ENCODE data around the gene ANTXRL. TPM values are rescaled to one million over a fixed set of nuclear protein-coding genes. Genes with fewer than 3 reads are reported as not detected.
A peak's percentile ranks its signal among the peaks of the same experiment; 100 is the strongest.
"Not testable (repeated sequence)": the region's sequence is repeated elsewhere in the genome, so short reads cannot be mapped to it uniquely, and the experiment has no call there.

ANTXRL gene
- total RNA-seq, 1 donor from 2014 or later = not detected

DNA sequence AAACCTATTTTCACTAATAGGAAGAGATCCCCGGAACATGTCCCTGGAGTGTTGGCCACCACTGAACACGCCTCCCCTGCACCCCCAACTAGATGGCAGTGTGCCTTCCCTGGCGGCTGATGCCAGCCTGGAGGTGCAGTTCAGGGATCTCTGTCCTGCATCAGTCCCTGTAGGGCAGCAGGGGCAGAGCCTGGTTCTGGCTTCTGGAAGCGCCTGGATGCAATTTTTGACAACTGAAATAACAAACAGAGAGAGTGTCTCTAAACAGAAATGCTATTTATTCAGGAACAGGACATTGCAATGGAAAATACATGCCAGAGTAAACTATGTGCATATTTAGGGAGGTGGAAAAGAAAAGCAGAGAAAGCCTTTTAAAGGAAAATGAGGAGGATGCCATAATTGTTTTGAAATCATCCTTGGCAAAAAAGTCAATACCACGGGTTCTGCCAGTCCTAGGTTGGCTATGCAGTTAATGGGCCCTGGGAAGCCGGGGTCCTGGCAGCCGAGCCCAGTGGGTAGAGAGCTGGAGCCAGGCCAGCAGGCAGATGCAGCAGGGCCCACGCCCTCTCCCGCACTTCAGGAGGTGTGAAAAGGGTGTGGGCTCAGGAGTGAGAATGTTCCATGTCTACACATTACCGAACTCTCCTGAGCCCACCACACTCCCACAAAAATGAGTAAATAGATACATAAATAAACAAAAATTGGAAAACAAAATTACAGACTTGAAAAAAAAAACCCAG lies 18.5 kb downstream of the ANTXRL start:
- DNase-seq (ENCODE audit: low spot score) = peak; percentile 42
- ATAC-seq = no peak

DNA sequence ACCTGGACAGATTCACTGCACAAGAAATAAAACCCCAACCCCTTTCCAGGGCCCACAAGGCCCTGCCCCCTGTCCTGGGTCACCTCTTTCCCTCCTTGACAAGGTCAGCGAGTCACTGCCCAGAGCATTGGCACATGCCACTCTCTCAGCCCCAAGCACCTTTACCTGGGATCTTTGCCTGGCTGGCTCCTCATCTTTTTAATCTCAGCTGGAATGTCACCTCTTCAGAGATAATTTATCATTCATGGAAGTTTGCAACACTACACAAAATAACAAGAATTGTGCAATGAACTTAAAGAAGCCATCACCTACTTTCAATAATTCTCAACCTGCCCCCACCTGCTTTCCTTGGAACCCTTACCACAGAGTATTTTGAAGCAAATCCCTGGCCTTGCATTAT lies 19.2 kb downstream of the ANTXRL start:
- no peak for ATAC-seq

DNA sequence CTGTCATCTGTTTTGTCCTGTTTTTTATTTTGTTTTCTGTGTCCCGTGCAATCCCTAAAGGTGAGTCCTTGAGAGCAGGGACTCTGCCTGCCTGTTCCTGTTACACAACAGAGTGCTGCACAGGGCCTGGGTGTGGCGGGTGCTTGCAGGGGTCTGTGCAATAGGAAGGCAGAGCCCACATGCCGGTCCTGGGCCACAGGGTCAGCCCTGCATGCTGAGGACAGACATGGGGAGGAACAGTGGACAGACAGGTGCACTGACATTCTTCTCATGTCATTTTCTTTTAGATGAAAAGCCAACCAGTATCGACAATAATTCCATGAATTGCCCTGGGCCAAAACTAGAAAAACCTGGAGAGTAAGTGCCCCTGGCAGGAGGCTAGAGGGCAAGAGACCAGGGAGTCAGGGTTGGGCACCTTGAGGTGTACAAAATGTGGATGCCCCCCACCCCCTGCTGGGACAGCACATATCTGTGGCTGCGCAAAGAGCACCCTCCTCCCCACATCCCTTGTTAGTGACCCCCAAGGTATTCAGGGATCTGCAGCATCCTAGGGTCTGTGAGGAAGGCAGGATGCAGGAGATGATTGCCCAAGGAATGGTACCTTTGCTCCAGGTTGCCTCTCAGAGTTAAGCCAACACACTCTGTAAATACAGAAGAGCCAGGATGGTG lies 19.9 kb downstream of the ANTXRL start:
- ATAC-seq (no peak), DNase-seq (ENCODE audit: low spot score) (peak; percentile 48)

More for the DNA sequence above, 19.2 kb downstream of the ANTXRL start:
- DNase-seq (ENCODE audit: low spot score) = peak; percentile 41

GRCh38 chr10:46307281-46308112 lies 20.7 kb downstream of the ANTXRL start:
- peak; percentile 41 for DNase-seq (ENCODE audit: low spot score)
- ATAC-seq = peak; percentile 19

GRCh38 chr10:46308113-46308415 lies 21.3 kb downstream of the ANTXRL start:
- no peak for ATAC-seq
- DNase-seq (ENCODE audit: low spot score) = peak; percentile 32

GRCh38 chr10:46308666-46309450 lies 22.1 kb downstream of the ANTXRL start:
- ATAC-seq (no peak), DNase-seq (ENCODE audit: low spot score) (peak; percentile 43)

DNA sequence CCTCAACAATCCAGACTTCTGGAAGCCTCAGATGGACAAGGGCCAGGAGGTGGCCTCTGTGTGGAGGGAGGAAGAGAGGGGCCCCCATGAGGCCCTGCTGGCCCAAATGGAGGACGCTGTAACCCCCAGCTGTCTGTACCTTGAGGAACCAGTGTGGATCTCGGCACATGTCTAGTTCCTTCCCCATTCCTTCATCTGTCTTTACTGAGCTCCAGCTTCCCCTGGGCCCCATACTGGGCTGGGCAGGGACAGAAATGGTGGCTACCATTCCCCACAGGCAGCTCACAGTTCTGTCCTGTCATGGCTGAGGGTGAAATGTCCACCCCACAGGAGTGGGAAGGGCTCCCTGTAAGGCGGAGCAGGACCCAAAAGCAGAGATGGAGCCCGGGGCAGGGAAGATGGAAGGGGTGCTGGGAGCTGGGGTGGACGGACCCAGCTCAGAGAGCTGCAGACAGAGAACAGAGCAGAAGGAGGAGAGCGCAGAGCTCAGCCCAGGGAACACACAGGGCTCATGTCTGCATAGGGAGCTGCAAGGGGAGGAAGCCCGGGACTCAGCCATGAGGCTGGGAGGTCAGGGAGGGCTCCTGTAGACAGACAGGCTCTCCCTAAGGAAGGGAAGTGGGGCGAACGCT lies 22.8 kb downstream of the ANTXRL start:
- no peak for DNase-seq (ENCODE audit: low spot score)
- ATAC-seq = no peak

DNA sequence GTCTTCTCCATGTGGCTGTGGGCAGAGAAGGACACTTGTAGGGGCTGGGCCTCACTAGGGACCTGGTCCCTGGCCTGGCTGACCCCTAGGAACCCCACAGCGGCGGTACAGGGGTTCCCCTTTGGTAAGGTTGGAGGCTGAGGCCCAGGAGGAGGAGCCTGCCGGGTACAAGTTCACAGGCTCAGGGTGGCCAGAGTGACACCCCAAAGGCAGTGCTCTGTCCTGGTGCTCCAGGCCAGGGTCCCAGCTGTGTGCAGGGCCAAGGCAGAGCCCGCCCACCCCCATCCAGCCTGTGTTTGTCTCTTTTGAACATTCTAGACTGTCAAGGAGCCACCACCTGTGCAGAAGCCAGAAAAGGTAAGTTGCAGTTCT lies 23.3 kb downstream of the ANTXRL start:
- ATAC-seq = no peak

DNA sequence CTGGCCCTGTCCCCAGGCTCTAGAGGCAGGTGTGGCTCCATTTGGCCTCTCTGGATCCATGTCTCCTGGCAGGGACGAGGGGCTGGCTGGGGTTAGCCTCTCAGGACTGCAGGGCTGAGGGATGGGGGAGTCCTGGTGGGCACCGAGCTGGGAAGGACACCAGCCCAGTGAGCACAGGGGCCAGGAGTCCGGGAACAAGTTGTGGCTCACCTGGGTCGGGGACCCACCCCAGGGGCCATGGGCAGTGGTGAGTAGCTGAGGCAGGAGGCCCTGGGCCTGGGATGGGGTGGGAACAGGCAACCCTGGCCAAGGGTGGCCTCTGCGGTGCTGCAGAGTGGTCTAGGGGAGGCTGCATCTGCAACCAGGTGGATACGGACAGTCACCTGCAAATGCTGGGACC lies 24.1 kb downstream of the ANTXRL start:
- ATAC-seq = no peak
- DNase-seq (ENCODE audit: low spot score) = peak; percentile 44

More for the DNA sequence above, 23.3 kb downstream of the ANTXRL start:
- peak; percentile 44 for DNase-seq (ENCODE audit: low spot score)

GRCh38 chr10:46311501-46311951 lies 24.7 kb downstream of the ANTXRL start:
- ATAC-seq = no peak

GRCh38 chr10:46311961-46312431 lies 25.2 kb downstream of the ANTXRL start:
- not testable (repeated sequence) for ATAC-seq; DNase-seq (ENCODE audit: low spot score)

More at GRCh38 chr10:46311501-46311951, 24.7 kb downstream of the ANTXRL start:
- peak; percentile 42 for DNase-seq (ENCODE audit: low spot score)

DNA sequence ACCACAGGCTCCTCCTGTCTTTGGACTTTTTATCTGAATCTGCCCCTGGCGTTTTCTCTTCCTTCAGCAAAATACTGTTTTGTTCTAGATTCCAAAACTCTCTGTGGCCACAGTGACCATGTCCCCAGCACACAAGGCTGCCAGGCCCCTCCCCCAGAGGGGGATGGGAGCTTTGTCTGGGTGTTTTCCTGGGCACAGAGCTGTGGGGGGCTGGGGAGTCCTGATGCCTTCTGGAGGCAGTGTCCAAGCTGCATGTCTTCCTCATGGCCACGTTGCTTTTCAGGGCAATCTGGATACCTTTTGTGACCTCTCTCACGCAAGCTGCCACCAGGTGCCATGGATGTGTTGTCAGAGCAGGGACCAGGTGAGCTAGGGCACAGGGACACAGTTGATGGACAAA lies 26.2 kb downstream of the ANTXRL start:
- DNase-seq (ENCODE audit: low spot score) (peak; percentile 42), ATAC-seq (no peak)

DNA sequence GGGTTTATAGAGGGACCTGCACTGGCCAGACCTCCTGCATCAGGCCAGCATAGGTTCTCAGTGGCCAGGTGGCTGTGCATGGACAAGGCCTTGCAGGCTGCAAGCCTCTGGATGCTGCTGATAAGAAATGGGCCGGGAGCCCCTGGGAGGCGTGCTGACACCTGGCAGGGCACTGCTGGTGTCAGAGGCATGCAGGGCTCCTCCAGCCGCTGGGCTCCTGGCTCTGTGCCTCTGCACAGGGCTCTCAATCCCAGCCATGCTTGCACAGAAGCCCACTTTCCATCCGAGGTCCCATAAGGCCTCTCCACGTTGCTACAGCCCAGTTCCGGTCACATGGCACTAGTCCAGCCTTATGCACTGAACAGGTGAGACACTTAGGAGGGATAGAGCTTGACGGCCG lies 27.3 kb downstream of the ANTXRL start:
- no peak for ATAC-seq
- peak; percentile 45 for DNase-seq (ENCODE audit: low spot score)

GRCh38 chr10:46315071-46315860 lies 28.5 kb downstream of the ANTXRL start:
- DNase-seq (ENCODE audit: low spot score) (peak; percentile 44), ATAC-seq (peak; percentile 36)

DNA sequence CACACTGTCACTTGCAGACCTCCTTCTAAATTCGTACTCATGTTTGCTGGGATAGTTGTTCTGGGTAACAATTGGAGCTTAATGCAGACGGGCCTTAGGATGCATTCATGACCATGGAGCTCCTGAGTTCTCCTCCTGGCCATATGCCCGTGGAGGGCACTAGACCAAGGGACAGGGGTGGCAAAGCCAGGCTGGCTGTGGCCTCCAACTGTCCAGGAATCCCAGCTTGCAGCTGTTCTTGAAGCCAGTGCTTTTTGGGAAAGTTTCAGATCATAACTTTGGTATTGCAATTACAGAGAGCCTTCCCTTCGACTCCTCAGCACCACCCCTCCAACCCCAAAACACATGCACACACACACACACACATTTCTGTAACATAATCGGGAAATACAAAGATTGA lies 30.6 kb downstream of the ANTXRL start:
- no peak for ATAC-seq
- DNase-seq (ENCODE audit: low spot score) = peak; percentile 39

- ATAC-seq = no peak
Observed at GRCh38 chr10:46317889-46318288, 31.1 kb downstream of the ANTXRL start.

DNA sequence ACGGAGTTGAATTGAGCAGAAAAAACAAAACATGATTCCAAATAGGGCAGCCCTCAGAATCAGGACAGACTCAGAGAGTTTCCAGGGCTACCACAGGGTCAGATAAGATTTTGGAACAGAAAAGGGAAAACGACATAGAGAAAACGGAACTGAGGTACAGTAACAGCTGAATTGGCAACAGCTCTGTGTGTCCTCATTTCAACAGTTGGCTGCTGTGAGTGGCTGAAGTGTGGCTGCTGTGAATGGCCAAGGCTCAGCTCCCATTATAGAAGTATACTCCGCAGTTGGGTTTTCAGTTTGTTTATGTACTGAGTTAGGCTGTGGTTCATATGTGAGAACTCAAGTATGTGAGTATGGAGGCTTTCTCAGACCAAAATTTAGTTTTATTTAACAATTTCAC lies 32.0 kb downstream of the ANTXRL start:
- DNase-seq (ENCODE audit: low spot score) (no peak), ATAC-seq (peak; percentile 31)

More at GRCh38 chr10:46317889-46318288, 31.1 kb downstream of the ANTXRL start:
- peak; percentile 41 for DNase-seq (ENCODE audit: low spot score)

GRCh38 chr10:46319389-46319788 lies 32.6 kb downstream of the ANTXRL start:
- DNase-seq (ENCODE audit: low spot score) = no peak
- no peak for ATAC-seq

- no peak for DNase-seq (ENCODE audit: low spot score)
- no peak for ATAC-seq
Observed at GRCh38 chr10:46321770-46322169, 35.0 kb downstream of the ANTXRL start.
